Smooth muscle cell of the brain vasculature (primary cell): ENCODE data around the gene DDX54.

ENCODE experiments used
- DNase-seq: peaks from one replicate; pipeline ENCODE4 v3.0.0-alpha.2; 2012; ENCODE audit warnings: low read depth, low spot score

DDX54 gene

GRCh38 chr12:113162102-113163029 lies 22.9 kb downstream of the DDX54 start:
- no peak for DNase-seq

GRCh38 chr12:113161415-113162016 lies 23.8 kb downstream of the DDX54 start:
- DNase-seq: no peak

GRCh38 chr12:113159937-113160336 lies 25.3 kb downstream of the DDX54 start:
- no peak for DNase-seq

GRCh38 chr12:113158439-113159203 lies 26.7 kb downstream of the DDX54 start:
- no peak for DNase-seq

GRCh38 chr12:113157218-113157859 lies 27.9 kb downstream of the DDX54 start:
- no peak for DNase-seq

- DNase-seq: no peak
Measured at GRCh38 chr12:113155646-113156045, 29.6 kb downstream of the DDX54 start.

- no peak for DNase-seq
Measured at GRCh38 chr12:113155060-113155459, 30.2 kb downstream of the DDX54 start.

- DNase-seq: no peak
Measured at GRCh38 chr12:113154351-113154973, 30.8 kb downstream of the DDX54 start.

GRCh38 chr12:113152835-113153814 lies 32.2 kb downstream of the DDX54 start:
- DNase-seq: peak; percentile 18

GRCh38 chr12:113152196-113152834 lies 33.0 kb downstream of the DDX54 start:
- no peak for DNase-seq

GRCh38 chr12:113151655-113152054 lies 33.6 kb downstream of the DDX54 start:
- DNase-seq: no peak

- DNase-seq: peak; percentile 37
Measured at GRCh38 chr12:113149361-113150150, 35.7 kb downstream of the DDX54 start, which contains the start of gene CFAP73. TSS of gene CFAP73 (plus strand) at chr12:113149724. CDS start at chr12:113149858, 134 bp downstream.

- no peak for DNase-seq
Measured at GRCh38 chr12:113146999-113147398, 38.3 kb downstream of the DDX54 start.

GRCh38 chr12:113145720-113146551 lies 39.3 kb downstream of the DDX54 start:
- DNase-seq: no peak

- no peak for DNase-seq
Measured at GRCh38 chr12:113144806-113145205, 40.5 kb downstream of the DDX54 start.

GRCh38 chr12:113143959-113144358 lies 41.3 kb downstream of the DDX54 start:
- no peak for DNase-seq

GRCh38 chr12:113142886-113143332 lies 42.4 kb downstream of the DDX54 start:
- no peak for DNase-seq
